ENCODE results near the gene ABCA5. TPM values are rescaled to one million over a fixed set of nuclear protein-coding genes. Genes with fewer than 3 reads are reported as not detected.

ABCA5 gene
- total and polyA plus RNA-seq, 10 of the 15 experiments (the other 5 are each of a cell fraction or from before 2014, with no cell fraction given) = 11.8 to 31.1 (median 18.1) TPM

DNA sequence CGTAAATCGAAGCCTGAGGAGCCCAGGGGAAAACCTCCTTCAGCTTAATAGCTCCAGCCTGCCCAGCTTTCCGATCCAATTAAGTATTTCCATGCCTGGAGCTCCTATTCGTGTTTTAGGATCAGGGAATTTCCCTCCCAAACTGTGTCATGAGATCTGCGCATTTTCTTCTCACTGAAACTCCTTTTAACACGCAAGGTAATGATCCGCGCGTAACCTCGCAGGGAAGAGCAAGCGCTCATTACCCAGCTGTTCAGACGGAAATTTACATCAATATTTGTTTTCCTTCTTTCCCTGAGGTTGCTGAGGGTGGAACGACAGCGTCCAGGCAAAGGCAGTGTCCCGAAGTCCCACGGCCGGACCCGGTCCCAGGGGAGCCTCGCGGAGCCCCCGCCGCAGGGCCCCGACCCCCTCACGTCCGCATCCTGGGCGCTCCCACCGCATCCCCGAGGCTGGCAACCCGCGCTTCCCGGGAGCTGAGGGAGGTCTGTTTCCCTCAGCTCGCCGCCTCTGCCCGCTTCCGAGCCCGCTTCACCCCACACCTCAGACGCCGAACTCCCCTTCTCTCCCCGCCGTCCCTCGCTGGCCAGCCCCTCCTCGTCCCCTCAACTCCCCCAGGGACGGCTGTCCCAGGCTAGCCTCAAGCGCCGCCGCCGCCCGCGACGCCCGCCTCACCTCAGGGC, 415 bp downstream of the ABCA5 start (continued):
- TF ChIP-seq RUNX3 (IDR thresholded peaks at IDR 0.05; ENCODE audit: low read length) = 0 out of 2 replicates have a peak, but pooled peaks have one; percentile 0
- 0 out of 2 replicates have a peak, but pooled peaks have one; percentile 30 for TF ChIP-seq TCF12 (IDR thresholded peaks at IDR 0.05; ENCODE audit: low read depth, low read length)
- peak; percentile 74; the same call in 1 of the 2 replicates for TF ChIP-seq IKZF1 (conservative IDR thresholded peaks at IDR 0.05)
- TF ChIP-seq RELB (IDR thresholded peaks at IDR 0.05; ENCODE audit: low read depth) = 0 out of 2 replicates have a peak, but pooled peaks have one; percentile 64
- TF ChIP-seq NR2F1 (conservative IDR thresholded peaks at IDR 0.05) = no peak
- no peak for TF ChIP-seq BACH1 (IDR thresholded peaks at IDR 0.05; ENCODE audit: borderline replicate concordance)
- TF ChIP-seq NKRF (conservative IDR thresholded peaks at IDR 0.05) = peak; percentile 68
- TF ChIP-seq, protein P1, sequence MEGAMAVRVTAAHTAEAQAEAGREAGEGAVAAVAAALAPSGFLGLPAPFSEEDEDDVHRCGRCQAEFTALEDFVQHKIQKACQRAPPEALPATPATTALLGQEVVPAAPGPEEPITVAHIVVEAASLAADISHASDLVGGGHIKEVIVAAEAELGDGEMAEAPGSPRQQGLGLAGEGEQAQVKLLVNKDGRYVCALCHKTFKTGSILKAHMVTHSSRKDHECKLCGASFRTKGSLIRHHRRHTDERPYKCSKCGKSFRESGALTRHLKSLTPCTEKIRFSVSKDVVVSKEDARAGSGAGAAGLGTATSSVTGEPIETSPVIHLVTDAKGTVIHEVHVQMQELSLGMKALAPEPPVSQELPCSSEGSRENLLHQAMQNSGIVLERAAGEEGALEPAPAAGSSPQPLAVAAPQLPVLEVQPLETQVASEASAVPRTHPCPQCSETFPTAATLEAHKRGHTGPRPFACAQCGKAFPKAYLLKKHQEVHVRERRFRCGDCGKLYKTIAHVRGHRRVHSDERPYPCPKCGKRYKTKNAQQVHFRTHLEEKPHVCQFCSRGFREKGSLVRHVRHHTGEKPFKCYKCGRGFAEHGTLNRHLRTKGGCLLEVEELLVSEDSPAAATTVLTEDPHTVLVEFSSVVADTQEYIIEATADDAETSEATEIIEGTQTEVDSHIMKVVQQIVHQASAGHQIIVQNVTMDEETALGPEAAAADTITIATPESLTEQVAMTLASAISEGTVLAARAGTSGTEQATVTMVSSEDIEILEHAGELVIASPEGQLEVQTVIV (IDR thresholded peaks at IDR 0.05; ENCODE audit: borderline replicate concordance, partially characterized antibody) = no peak
- TF ChIP-seq, protein P2, sequence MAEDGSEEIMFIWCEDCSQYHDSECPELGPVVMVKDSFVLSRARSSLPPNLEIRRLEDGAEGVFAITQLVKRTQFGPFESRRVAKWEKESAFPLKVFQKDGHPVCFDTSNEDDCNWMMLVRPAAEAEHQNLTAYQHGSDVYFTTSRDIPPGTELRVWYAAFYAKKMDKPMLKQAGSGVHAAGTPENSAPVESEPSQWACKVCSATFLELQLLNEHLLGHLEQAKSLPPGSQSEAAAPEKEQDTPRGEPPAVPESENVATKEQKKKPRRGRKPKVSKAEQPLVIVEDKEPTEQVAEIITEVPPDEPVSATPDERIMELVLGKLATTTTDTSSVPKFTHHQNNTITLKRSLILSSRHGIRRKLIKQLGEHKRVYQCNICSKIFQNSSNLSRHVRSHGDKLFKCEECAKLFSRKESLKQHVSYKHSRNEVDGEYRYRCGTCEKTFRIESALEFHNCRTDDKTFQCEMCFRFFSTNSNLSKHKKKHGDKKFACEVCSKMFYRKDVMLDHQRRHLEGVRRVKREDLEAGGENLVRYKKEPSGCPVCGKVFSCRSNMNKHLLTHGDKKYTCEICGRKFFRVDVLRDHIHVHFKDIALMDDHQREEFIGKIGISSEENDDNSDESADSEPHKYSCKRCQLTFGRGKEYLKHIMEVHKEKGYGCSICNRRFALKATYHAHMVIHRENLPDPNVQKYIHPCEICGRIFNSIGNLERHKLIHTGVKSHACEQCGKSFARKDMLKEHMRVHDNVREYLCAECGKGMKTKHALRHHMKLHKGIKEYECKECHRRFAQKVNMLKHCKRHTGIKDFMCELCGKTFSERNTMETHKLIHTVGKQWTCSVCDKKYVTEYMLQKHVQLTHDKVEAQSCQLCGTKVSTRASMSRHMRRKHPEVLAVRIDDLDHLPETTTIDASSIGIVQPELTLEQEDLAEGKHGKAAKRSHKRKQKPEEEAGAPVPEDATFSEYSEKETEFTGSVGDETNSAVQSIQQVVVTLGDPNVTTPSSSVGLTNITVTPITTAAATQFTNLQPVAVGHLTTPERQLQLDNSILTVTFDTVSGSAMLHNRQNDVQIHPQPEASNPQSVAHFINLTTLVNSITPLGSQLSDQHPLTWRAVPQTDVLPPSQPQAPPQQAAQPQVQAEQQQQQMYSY (CRISPR knock-in tag; IDR thresholded peaks at IDR 0.05) = no peak
- 0 out of 2 replicates have a peak, but pooled peaks have one; percentile 50 for TF ChIP-seq MTA2 (IDR thresholded peaks at IDR 0.05; ENCODE audit: low read depth)
- peak; percentile 21; the same call in 1 of the 2 replicates for TF ChIP-seq GATAD2B (conservative IDR thresholded peaks at IDR 0.05; ENCODE audit: low read depth)
- TF ChIP-seq EED (IDR thresholded peaks at IDR 0.05; ENCODE audit: low read depth) = peak; percentile 28; the same call in 1 of the 2 replicates
- no peak for TF ChIP-seq ZNF622 (IDR thresholded peaks at IDR 0.05)
- TF ChIP-seq, protein P3, sequence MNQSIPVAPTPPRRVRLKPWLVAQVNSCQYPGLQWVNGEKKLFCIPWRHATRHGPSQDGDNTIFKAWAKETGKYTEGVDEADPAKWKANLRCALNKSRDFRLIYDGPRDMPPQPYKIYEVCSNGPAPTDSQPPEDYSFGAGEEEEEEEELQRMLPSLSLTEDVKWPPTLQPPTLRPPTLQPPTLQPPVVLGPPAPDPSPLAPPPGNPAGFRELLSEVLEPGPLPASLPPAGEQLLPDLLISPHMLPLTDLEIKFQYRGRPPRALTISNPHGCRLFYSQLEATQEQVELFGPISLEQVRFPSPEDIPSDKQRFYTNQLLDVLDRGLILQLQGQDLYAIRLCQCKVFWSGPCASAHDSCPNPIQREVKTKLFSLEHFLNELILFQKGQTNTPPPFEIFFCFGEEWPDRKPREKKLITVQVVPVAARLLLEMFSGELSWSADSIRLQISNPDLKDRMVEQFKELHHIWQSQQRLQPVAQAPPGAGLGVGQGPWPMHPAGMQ (IDR thresholded peaks at IDR 0.05; ENCODE audit: borderline replicate concordance) = no peak
- TF ChIP-seq IKZF2 (IDR thresholded peaks at IDR 0.05) = peak; percentile 46 to 64; a peak in 3 of 4 replicates
- 0 out of 2 replicates have a peak, but pooled peaks have one; percentile 26 for TF ChIP-seq CREM (IDR thresholded peaks at IDR 0.05; ENCODE audit: low read depth)
- 0 out of 2 replicates have a peak, but pooled peaks have one; percentile 12 for TF ChIP-seq CREB1 (IDR thresholded peaks at IDR 0.05; ENCODE audit: low read depth)

Measured in GM12878 (cell line).